ENCODE measurements around the gene SOD2.

The SOD2 gene

DNA sequence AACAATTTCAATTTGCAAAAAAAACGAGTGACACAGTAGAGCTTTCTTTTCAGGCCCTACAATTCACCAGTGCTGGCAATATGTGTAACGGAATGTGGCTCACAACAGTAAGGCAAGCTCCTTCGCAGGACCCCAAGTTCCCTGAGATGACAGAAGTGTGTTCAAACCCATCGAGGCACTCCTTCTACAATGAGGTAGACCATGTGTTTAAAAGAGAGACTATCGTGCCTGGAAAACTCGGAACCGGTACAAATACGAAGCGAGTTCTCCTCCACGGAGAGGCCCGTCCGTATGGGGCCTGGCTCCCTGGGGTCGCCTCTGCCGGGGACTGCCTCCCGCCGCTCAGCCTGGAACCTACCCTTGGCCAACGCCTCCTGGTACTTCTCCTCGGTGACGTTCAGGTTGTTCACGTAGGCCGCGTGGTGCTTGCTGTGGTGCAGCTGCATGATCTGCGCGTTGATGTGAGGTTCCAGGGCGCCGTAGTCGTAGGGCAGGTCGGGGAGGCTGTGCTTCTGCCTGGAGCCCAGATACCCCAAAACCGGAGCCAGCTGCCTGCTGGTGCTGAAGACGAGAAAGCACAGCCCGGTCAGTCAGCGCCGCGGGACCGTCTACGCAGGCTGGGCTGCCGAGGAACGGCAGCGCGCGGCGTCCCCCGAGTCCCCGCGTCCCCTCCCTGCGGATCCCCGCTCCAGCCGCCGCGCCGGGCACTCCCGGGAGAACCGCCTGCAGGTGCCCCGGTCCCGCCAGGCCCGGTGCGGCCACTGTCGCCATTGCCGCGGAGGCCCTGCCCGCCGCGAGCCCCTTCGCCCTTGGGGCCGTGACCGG, 526 bp downstream of the SOD2 start (continued):
- TF ChIP-seq ZBTB21 (tag by site-specific recombination; IDR thresholded peaks at IDR 0.05): no peak
- no peak for TF ChIP-seq ZNF626 (tag by site-specific recombination; IDR thresholded peaks at IDR 0.05)

DNA sequence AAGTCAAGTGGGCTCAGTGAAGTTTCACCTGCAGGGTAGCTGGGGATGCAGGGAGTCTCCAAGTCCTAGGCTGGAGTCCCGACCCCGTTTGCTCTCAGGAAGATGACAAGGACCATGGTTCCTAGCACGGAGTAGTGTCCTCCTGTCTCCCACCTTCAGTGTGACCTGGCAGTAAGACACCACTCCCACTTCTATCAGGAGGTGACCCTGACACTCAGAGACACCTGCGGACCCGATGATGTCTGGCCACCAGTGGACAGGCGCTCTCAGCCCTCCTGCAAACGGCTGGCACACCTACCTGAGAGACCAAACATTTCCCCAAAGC, 1.1 kb downstream of the SOD2 start:
- TF ChIP-seq HOXC10 (CRISPR knock-in tag; IDR thresholded peaks at IDR 0.05) (no peak), ZNF292 (tag by site-specific recombination; IDR thresholded peaks at IDR 0.05; ENCODE audit: borderline replicate concordance, low read depth) (no peak), ZNF707 (tag by site-specific recombination; IDR thresholded peaks at IDR 0.05) (no peak), ZNF48 (tag by site-specific recombination; IDR thresholded peaks at IDR 0.05) (no peak), TCF7L2 (IDR thresholded peaks at IDR 0.05; ENCODE audit: borderline replicate concordance, low read depth, low read length) (no peak)
- TF ChIP-seq, protein P1, sequence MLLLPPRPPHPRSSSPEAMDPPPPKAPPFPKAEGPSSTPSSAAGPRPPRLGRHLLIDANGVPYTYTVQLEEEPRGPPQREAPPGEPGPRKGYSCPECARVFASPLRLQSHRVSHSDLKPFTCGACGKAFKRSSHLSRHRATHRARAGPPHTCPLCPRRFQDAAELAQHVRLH (tag by site-specific recombination; IDR thresholded peaks at IDR 0.05): no peak
- TF ChIP-seq, protein P2, sequence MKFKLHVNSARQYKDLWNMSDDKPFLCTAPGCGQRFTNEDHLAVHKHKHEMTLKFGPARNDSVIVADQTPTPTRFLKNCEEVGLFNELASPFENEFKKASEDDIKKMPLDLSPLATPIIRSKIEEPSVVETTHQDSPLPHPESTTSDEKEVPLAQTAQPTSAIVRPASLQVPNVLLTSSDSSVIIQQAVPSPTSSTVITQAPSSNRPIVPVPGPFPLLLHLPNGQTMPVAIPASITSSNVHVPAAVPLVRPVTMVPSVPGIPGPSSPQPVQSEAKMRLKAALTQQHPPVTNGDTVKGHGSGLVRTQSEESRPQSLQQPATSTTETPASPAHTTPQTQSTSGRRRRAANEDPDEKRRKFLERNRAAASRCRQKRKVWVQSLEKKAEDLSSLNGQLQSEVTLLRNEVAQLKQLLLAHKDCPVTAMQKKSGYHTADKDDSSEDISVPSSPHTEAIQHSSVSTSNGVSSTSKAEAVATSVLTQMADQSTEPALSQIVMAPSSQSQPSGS (tag by site-specific recombination; IDR thresholded peaks at IDR 0.05; ENCODE audit: low read depth): no peak
- Histone ChIP-seq H3K4me1 (ENCODE audit: control insufficient read depth, insufficient read depth, low read length) (no peaks in the 10 kb centered on the region; the same call in 1 of the 2 replicates), H3K9me3 (ENCODE audit: control insufficient read depth, insufficient read depth, low read depth, low read length) (no peaks in the 10 kb centered on the region), H3K36me3 (ENCODE audit: control insufficient read depth in 2 of 2, insufficient read depth in 1 of 2, low read length in 2 of 2) (peaks cover 21 to 42% of the 10 kb centered on the region in 2 experiments), H3K4me3 (ENCODE audit: low read depth, low read length) (peak overlapping the region; percentile 85), H3K27ac (ENCODE audit: extremely low read depth, low read depth, low read length) (0 out of 2 replicates have a peak overlapping the region, but pooled peaks have one; percentile 89)
- POLR2A ChIA-PET: interaction anchor here (1.0 to 5.6 kb wide), 6 partner anchors 10 to 160 kb away, joined by 4 to 67 read pairs (median 5); partner anchors contain the start of genes MRPL18, TCP1 and WTAP
- CTCF ChIA-PET: interaction anchor here (0.6 to 2.9 kb wide), 28 partner anchors 9 to 250 kb away, joined by 3 to 17 read pairs (median 6); partner anchors contain the start of genes ACAT2, TCP1 and WTAP

DNA sequence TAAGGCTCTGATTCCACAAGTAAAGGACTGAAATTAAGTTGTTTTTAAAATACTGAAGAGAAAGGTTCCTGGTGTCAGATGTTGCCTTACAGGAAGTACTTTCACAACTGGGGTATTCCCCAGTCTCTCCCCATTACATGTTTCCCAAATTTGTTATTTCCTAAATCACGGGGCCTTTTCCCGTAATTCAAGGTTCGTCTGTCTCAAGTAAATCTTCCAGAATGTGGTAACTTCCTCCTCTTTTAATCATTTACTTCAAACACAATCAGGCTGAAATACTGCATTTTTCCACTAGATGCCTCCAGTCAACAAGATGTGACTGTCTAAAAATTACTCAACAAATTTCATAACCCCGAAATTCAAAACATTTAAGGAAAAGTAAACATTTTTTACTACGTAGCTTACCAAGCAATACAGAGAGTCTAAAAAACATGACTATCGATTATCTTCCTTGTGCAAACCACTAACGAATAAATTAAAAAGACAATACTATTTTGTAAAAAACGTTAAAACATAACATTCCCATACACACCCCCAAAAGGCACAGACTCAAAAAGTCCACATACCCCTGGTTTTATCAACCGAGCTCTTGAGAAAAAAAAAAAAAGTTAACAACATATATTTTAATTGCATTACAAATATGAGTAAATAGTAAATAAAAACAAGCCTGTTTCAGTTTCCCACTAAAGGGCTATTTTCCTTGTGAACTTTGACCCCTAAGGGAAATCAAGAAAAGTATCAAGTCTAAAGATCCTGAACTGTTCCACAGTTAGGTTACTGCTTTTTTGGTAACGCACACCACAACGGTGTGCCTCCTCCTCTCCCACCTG, 1.7 kb downstream of the SOD2 start:
- peak overlapping the region; percentile 85 for H3K4me3 ChIP-seq (ENCODE audit: low read depth, low read length)
- ChIA-PET POLR2A (interaction anchor here (1.0 to 5.6 kb wide), 6 partner anchors 10 to 161 kb away, joined by 4 to 67 read pairs (median 5); partner anchors contain the start of genes MRPL18, TCP1 and WTAP), CTCF (interaction anchor here (0.6 to 2.9 kb wide), 33 partner anchors 9 to 764 kb away, joined by 3 to 17 read pairs (median 5); partner anchors contain the start of genes ACAT2, TCP1 and WTAP)
- no peak overlapping the region for H3K27ac ChIP-seq (ENCODE audit: extremely low read depth, low read depth, low read length)
- H3K4me1 ChIP-seq (ENCODE audit: control insufficient read depth, insufficient read depth, low read length): no peaks in the 10 kb centered on the region; the same call in 1 of the 2 replicates
- H3K9me3 ChIP-seq (ENCODE audit: control insufficient read depth, insufficient read depth, low read depth, low read length): no peaks in the 10 kb centered on the region
- H3K36me3 ChIP-seq (ENCODE audit: control insufficient read depth in 2 of 2, insufficient read depth in 1 of 2, low read length in 2 of 2): peaks cover 27 to 48% of the 10 kb centered on the region in 2 experiments
- TF ChIP-seq SCRT1 (tag by site-specific recombination; IDR thresholded peaks at IDR 0.05; ENCODE audit: borderline replicate concordance) (no peak), ZNF121 (tag by site-specific recombination; IDR thresholded peaks at IDR 0.05) (no peak), KLF9 (tag by site-specific recombination; IDR thresholded peaks at IDR 0.05; ENCODE audit: low read depth) (no peak), ZNF2 (tag by site-specific recombination; IDR thresholded peaks at IDR 0.05) (0 out of 2 replicates have a peak, but pooled peaks have one; percentile 35), ZNF654 (tag by site-specific recombination; IDR thresholded peaks at IDR 0.05; ENCODE audit: low read depth) (peak; percentile 94), KLF10 (tag by site-specific recombination; IDR thresholded peaks at IDR 0.05) (peak; percentile 57), ZBTB21 (tag by site-specific recombination; IDR thresholded peaks at IDR 0.05) (no peak), ZNF354C (tag by site-specific recombination; IDR thresholded peaks at IDR 0.05; ENCODE audit: borderline replicate concordance, low read depth) (no peak), SP7 (tag by site-specific recombination; IDR thresholded peaks at IDR 0.05) (peak; percentile 18; the same call in 1 of the 2 replicates), ZNF549 (tag by site-specific recombination; IDR thresholded peaks at IDR 0.05) (no peak), GLI4 (tag by site-specific recombination; IDR thresholded peaks at IDR 0.05) (no peak), BCL11A (tag by site-specific recombination; IDR thresholded peaks at IDR 0.05; ENCODE audit: low read depth) (no peak)
- TF ChIP-seq, protein P3, sequence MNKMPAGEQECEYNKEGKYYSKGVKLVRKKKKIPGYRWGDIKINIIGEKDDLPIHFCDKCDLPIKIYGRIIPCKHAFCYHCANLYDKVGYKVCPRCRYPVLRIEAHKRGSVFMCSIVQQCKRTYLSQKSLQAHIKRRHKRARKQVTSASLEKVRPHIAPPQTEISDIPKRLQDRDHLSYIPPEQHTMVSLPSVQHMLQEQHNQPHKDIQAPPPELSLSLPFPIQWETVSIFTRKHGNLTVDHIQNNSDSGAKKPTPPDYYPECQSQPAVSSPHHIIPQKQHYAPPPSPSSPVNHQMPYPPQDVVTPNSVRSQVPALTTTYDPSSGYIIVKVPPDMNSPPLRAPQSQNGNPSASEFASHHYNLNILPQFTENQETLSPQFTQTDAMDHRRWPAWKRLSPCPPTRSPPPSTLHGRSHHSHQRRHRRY (tag by site-specific recombination; IDR thresholded peaks at IDR 0.05): no peak
- TF ChIP-seq, protein P4, sequence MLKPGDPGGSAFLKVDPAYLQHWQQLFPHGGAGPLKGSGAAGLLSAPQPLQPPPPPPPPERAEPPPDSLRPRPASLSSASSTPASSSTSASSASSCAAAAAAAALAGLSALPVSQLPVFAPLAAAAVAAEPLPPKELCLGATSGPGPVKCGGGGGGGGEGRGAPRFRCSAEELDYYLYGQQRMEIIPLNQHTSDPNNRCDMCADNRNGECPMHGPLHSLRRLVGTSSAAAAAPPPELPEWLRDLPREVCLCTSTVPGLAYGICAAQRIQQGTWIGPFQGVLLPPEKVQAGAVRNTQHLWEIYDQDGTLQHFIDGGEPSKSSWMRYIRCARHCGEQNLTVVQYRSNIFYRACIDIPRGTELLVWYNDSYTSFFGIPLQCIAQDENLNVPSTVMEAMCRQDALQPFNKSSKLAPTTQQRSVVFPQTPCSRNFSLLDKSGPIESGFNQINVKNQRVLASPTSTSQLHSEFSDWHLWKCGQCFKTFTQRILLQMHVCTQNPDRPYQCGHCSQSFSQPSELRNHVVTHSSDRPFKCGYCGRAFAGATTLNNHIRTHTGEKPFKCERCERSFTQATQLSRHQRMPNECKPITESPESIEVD (tag by site-specific recombination; IDR thresholded peaks at IDR 0.05): peak; percentile 59
- TF ChIP-seq, protein P5, sequence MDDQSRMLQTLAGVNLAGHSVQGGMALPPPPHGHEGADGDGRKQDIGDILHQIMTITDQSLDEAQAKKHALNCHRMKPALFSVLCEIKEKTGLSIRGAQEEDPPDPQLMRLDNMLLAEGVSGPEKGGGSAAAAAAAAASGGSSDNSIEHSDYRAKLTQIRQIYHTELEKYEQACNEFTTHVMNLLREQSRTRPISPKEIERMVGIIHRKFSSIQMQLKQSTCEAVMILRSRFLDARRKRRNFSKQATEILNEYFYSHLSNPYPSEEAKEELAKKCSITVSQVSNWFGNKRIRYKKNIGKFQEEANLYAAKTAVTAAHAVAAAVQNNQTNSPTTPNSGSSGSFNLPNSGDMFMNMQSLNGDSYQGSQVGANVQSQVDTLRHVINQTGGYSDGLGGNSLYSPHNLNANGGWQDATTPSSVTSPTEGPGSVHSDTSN (CRISPR knock-in tag; IDR thresholded peaks at IDR 0.05): no peak
